Naive thymus-derived CD4-positive, alpha-beta T cell (primary cell): ENCODE measurements around the gene TSPAN8. TPM values are rescaled to one million over a fixed set of nuclear protein-coding genes. Genes with fewer than 3 reads are reported as not detected.

Experiments
- ATAC-seq: fragments of 150-1000 bp; cut with Tn5 transposase; 2 replicates; pipeline ENCODE4 v1.10.0; 2021; ENCODE audit warnings: mild to moderate bottlenecking, moderate library complexity
- CTCF ChIA-PET: fragments of 350-600 bp; sonication (Branson Sonifier 250); formaldehyde crosslinking; loops from one replicate; lab custom pipeline; 2021; ENCODE audit warnings: antibody characterized with exemption; lab: Charles Lee
- POLR2A ChIA-PET: fragments of 350-600 bp; sonication (Branson Sonifier 250); formaldehyde crosslinking; loops from one replicate; lab custom pipeline; 2021; ENCODE audit warnings: antibody characterized with exemption, inconsistent platforms; lab: Charles Lee
- DNase-seq, 9 donors: peaks; one replicate each; pipeline versions ENCODE4 v3.0.0 to v3.0.0-alpha.2; 2020 to 2022; ENCODE audit warnings: mixed read lengths in 1 of 9
- H3K27ac ChIP-seq: one replicate; pipeline ENCODE4 v1.7.0; 2013; ENCODE audit warnings: mild to moderate bottlenecking, low read depth, low read length, moderate library complexity
- H3K27me3 ChIP-seq, 2 donors: one replicate each; pipeline ENCODE4 v1.7.0; 2013; ENCODE audit warnings: low read length in 2 of 2, mild to moderate bottlenecking in 2 of 2, moderate library complexity in 2 of 2; ENCODE audit not compliant: control insufficient read depth in 2 of 2, insufficient read depth in 2 of 2
- H3K36me3 ChIP-seq, 3 experiments: 1 replicate in 2 of 3; 2 replicates in 1 of 3; pipeline ENCODE4 v1.7.0; 2013; ENCODE audit warnings: low read length in 3 of 3, mild to moderate bottlenecking in 3 of 3, moderate library complexity in 1 of 3; ENCODE audit not compliant: insufficient read depth in 3 of 3, control insufficient read depth in 2 of 3
- H3K4me1 ChIP-seq, 2 donors: one replicate each; pipeline ENCODE4 v1.7.0; 2013; ENCODE audit warnings: low read length in 2 of 2, mild to moderate bottlenecking in 2 of 2, moderate library complexity in 1 of 2; ENCODE audit not compliant: control insufficient read depth in 2 of 2, insufficient read depth in 2 of 2
- H3K4me3 ChIP-seq: 2 replicates; pipeline ENCODE4 v1.7.0; 2013; ENCODE audit warnings: mild to moderate bottlenecking, low read length
- H3K9me3 ChIP-seq, 3 experiments: 1 replicate in 2 of 3; 2 replicates in 1 of 3; pipeline ENCODE4 v1.7.0; 2013; ENCODE audit warnings: low read length in 3 of 3; ENCODE audit not compliant: control insufficient read depth in 2 of 3
- H3K27ac Mint-ChIP-seq, 9 donors: one replicate each; pipeline ENCODE4 v1.8.0; 2020 to 2022; ENCODE audit warnings: mixed read lengths in 9 of 9, mild to moderate bottlenecking in 8 of 9, moderate library complexity in 5 of 9, inconsistent platforms in 2 of 9
- H3K27me3 Mint-ChIP-seq, 5 donors: one replicate each; pipeline ENCODE4 v1.8.0; 2021 to 2022; ENCODE audit warnings: mixed read lengths in 5 of 5, mild to moderate bottlenecking in 1 of 5
- H3K36me3 Mint-ChIP-seq, 5 donors: one replicate each; pipeline ENCODE4 v1.8.0; 2020 to 2022; ENCODE audit warnings: mixed read lengths in 5 of 5, mild to moderate bottlenecking in 3 of 5, inconsistent platforms in 1 of 5
- H3K4me1 Mint-ChIP-seq, 7 donors: one replicate each; pipeline ENCODE4 v1.8.0; 2020 to 2022; ENCODE audit warnings: mixed read lengths in 7 of 7, mild to moderate bottlenecking in 3 of 7, inconsistent platforms in 1 of 7
- H3K4me3 Mint-ChIP-seq, 10 donors: one replicate each; pipeline ENCODE4 v1.8.0; 2020 to 2022; ENCODE audit warnings: mild to moderate bottlenecking in 10 of 10, mixed read lengths in 10 of 10, moderate library complexity in 6 of 10, inconsistent platforms in 2 of 10
- H3K9me3 Mint-ChIP-seq, 11 donors: one replicate each; pipeline ENCODE4 v1.8.0; 2020 to 2022; ENCODE audit warnings: mixed read lengths in 11 of 11, mild to moderate bottlenecking in 4 of 11, inconsistent platforms in 1 of 11, moderate library complexity in 1 of 11
- intact Hi-C, 2 donors: fragments of 100-400 bp; cut with micrococcal nuclease; formaldehyde crosslinking; loops; one replicate each; pipeline ENCODE4 v1.15.1; 2023
- polyA plus RNA-seq, 2 donors: library from polyadenylated mRNA; unstranded; fragments of 300-500 nt; fragmentation: Illumina TruSeq; gene quantifications; one replicate each; pipeline ENCODE4 v1.2.3, GENCODE V29; 2021
- total RNA-seq, 6 experiments: library from RNA in 5 of 6; stranded (reverse) in 5 of 6; gene quantifications; 1 replicate in 5 of 6; 2 replicates in 1 of 6; pipeline ENCODE4 v1.2.3 and lab custom pipeline; 2021 to 2026

Gene TSPAN8
- total and polyA plus RNA-seq, 7 experiments from 2014 or later: not detected

DNA sequence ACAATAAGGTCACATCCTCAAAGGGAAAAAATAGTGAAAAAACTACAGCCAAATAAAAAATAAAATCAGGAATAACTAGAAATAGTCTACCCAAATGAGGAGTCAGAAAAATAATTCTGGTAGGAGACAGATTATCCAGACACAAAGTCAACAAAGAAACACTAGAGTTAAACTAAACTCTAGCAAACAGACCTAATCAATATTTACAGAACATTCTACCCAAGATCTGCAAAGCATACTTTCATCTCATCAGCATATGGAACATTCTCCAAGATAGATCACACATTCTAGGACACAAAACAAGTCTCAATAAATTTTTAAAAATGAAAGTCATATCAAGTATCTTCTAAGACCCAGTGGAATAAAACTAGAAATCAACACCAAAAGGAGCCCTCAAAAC is 20.4 kb upstream of the TSPAN8 start:
- ChIA-PET CTCF (no interaction called here), POLR2A (no interaction called here)
- H3K4me3 Mint-ChIP-seq: no peak overlapping the region
- H3K36me3 ChIP-seq: no peaks in the 10 kb centered on the region
- ATAC-seq (no peak), DNase-seq (no peak)
- H3K36me3 Mint-ChIP-seq: peaks cover 0 to 4% (median 0%) of the 10 kb centered on the region in 5 donors
- H3K9me3 Mint-ChIP-seq: peaks cover 0 to 9% (median 2%) of the 10 kb centered on the region in 11 donors
- no peaks in the 10 kb centered on the region for H3K27me3 ChIP-seq
- no peaks in the 10 kb centered on the region for H3K4me1 ChIP-seq
- intact Hi-C loops: no loop called here
- no peak overlapping the region for H3K27ac ChIP-seq
- H3K4me3 ChIP-seq: no peak overlapping the region
- no peak overlapping the region for H3K27ac Mint-ChIP-seq
- H3K27me3 Mint-ChIP-seq: peaks cover 0 to 8% (median 5%) of the 10 kb centered on the region in 5 donors
- H3K4me1 Mint-ChIP-seq: peaks cover 0 to 2% (median 0%) of the 10 kb centered on the region in 7 donors
- no peaks in the 10 kb centered on the region for H3K9me3 ChIP-seq

DNA sequence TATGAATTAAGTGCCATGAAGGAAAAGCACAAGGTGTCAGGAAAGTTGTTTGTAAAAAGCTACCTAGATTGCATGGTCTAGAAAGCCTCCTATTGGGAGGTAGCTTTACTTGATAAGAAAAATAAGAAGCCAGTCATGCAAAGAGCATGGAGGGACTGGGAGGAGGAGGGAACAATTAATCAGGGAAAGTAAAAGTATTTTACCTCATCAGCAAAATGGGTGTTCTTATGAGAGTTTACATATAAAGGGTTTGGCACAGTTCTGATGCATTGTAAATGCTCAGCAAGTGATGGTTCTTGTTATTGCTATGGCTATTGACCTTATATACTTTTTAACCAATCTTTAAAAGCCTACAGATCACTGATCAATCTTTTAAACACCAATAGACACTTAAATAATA is 17.0 kb upstream of the TSPAN8 start:
- Histone ChIP-seq H3K4me3 (no peak overlapping the region), H3K36me3 (no peaks in the 10 kb centered on the region), H3K9me3 (no peaks in the 10 kb centered on the region), H3K27ac (no peak overlapping the region), H3K27me3 (no peaks in the 10 kb centered on the region), H3K4me1 (no peaks in the 10 kb centered on the region)
- no peak for ATAC-seq
- intact Hi-C loops: no loop called here
- DNase-seq: no peak
- Mint-ChIP-seq H3K27me3 (peaks cover 0 to 8% (median 5%) of the 10 kb centered on the region in 5 donors), H3K36me3 (peaks cover 0 to 4% (median 0%) of the 10 kb centered on the region in 5 donors), H3K4me3 (no peak overlapping the region), H3K9me3 (peaks cover 0 to 5% (median 0%) of the 10 kb centered on the region in 11 donors), H3K27ac (no peak overlapping the region), H3K4me1 (peaks cover 0 to 2% (median 0%) of the 10 kb centered on the region in 7 donors)
- ChIA-PET POLR2A (no interaction called here), CTCF (interaction anchor here (0.6 kb wide), 1 partner anchor 975 kb away, joined by 6 read pairs; no protein-coding TSS in a partner anchor)

DNA sequence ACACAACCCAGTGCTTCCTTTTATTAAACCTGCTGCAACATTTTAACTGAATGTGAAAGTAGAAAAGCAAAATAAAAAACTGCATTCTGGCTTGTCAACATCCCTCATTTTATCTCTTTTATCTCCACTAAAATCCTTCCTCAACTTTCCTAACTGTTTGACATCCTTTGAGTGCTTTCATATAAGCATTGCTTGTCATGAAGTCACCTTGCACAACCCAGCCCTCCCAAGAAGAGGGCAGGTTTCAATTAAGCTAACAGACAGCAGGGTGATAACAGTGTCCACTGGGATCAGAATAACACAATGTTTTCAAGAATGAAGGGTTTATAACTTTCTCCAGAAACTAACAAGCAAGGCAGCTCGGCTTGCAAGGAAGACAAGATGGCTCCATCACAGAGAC is 16.3 kb upstream of the TSPAN8 start:
- POLR2A ChIA-PET: no interaction called here
- Mint-ChIP-seq H3K4me1 (peaks cover 0 to 2% (median 0%) of the 10 kb centered on the region in 7 donors), H3K36me3 (peaks cover 0 to 4% (median 0%) of the 10 kb centered on the region in 5 donors), H3K4me3 (no peak overlapping the region), H3K27me3 (peaks cover 0 to 8% (median 5%) of the 10 kb centered on the region in 5 donors), H3K9me3 (peaks cover 0 to 5% (median 1%) of the 10 kb centered on the region in 11 donors), H3K27ac (no peak overlapping the region)
- Histone ChIP-seq H3K27ac (no peak overlapping the region), H3K4me3 (no peak overlapping the region), H3K36me3 (no peaks in the 10 kb centered on the region), H3K27me3 (no peaks in the 10 kb centered on the region), H3K4me1 (no peaks in the 10 kb centered on the region), H3K9me3 (no peaks in the 10 kb centered on the region)
- DNase-seq (no peak), ATAC-seq (no peak)
- intact Hi-C loops: no loop called here
- CTCF ChIA-PET: no interaction called here

DNA sequence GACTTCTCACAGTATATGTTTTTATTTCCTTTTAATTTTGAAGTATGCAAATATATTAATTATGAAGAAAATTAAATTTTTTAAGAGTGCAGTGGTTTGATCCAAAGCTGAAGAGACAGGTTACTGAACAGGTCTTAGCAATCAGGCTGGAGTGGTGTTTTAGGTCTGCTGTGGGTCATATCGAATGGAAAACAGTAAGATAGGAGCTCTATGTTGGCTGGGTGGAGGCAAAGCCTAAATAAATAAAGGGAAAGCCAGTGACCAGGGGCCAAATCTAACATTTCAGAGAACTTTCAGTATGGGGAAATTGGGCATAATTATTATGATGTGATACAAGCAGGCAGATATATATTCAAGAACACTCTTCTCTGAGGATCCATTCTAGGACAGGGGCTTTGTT is 12.7 kb upstream of the TSPAN8 start:
- Mint-ChIP-seq H3K27ac (no peak overlapping the region), H3K36me3 (peaks cover 0 to 6% (median 0%) of the 10 kb centered on the region in 5 donors), H3K4me1 (peaks cover 0 to 2% (median 0%) of the 10 kb centered on the region in 7 donors), H3K4me3 (no peak overlapping the region), H3K27me3 (no peaks in the 10 kb centered on the region), H3K9me3 (peaks cover 0 to 19% (median 9%) of the 10 kb centered on the region in 11 donors)
- ATAC-seq (no peak), DNase-seq (no peak)
- no peak overlapping the region for H3K4me3 ChIP-seq
- ChIA-PET POLR2A (no interaction called here), CTCF (no interaction called here)
- H3K4me1 ChIP-seq: no peaks in the 10 kb centered on the region
- no peaks in the 10 kb centered on the region for H3K36me3 ChIP-seq
- H3K27me3 ChIP-seq: no peaks in the 10 kb centered on the region
- no peaks in the 10 kb centered on the region for H3K9me3 ChIP-seq
- intact Hi-C loops: no loop called here
- no peak overlapping the region for H3K27ac ChIP-seq

DNA sequence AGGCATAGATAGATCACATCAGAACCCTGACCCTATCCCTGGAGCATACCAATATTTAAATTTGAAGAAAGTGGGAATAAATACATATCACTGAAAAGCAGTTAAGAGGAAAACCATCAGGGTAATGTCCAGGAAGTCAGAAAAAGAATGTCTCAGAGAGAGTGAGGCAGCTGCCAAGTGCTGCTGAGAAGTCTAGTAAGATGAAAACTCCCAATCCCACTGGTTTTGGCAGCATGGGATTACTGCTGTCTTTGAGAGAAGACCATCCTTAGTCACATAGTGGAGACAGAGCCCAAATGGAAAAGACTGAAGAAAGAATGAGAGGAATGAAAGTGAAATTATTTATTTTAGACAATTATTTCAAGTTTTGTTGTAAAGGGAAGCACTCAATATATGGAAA is 11.5 kb upstream of the TSPAN8 start:
- Mint-ChIP-seq H3K4me1 (peaks cover 0 to 2% (median 0%) of the 10 kb centered on the region in 7 donors), H3K27me3 (no peaks in the 10 kb centered on the region), H3K4me3 (no peak overlapping the region), H3K9me3 (peaks cover 1 to 19% (median 11%) of the 10 kb centered on the region in 11 donors), H3K27ac (no peak overlapping the region), H3K36me3 (peaks cover 0 to 6% (median 0%) of the 10 kb centered on the region in 5 donors)
- H3K27ac ChIP-seq: no peak overlapping the region
- ATAC-seq (no peak), DNase-seq (no peak)
- POLR2A ChIA-PET: no interaction called here
- H3K4me1 ChIP-seq: no peaks in the 10 kb centered on the region
- no peaks in the 10 kb centered on the region for H3K36me3 ChIP-seq
- CTCF ChIA-PET: no interaction called here
- H3K9me3 ChIP-seq: no peaks in the 10 kb centered on the region
- H3K4me3 ChIP-seq: no peak overlapping the region
- intact Hi-C loops: no loop called here
- no peaks in the 10 kb centered on the region for H3K27me3 ChIP-seq

DNA sequence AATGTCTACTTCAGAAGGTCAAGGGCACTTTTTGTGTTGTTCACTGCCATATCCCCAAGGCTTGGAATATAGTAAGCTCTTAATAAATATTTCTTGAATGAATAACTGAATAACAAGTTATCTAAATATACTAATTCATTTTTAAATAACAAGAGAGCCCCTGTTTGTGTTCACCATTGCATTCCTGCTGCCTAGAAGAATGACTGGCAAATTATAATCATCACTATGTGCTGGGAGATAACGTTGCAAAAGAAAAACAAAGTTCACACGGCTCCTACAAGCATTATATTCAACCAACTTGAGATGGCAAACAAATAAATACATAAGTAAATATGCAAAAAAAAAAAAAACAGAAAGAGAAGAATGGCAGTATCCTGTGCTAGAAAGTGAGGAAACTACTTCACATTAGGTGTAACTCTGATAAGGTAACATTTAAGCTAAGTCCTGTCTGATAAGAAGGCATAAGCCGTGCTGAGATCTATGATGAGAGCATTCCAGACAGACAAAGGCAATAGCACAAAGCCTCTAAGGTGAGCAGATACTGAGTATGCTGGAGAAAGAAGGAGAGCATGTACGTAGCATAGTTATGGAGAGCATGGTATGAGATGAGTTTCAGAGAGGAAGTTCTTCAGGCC is 9.2 kb upstream of the TSPAN8 start:
- Histone ChIP-seq H3K4me3 (no peak overlapping the region), H3K27ac (no peak overlapping the region), H3K36me3 (no peaks in the 10 kb centered on the region), H3K4me1 (no peaks in the 10 kb centered on the region), H3K9me3 (no peaks in the 10 kb centered on the region), H3K27me3 (no peaks in the 10 kb centered on the region)
- H3K27ac Mint-ChIP-seq: no peak overlapping the region
- no peak overlapping the region for H3K4me3 Mint-ChIP-seq
- peaks cover 0 to 6% (median 0%) of the 10 kb centered on the region in 5 donors for H3K36me3 Mint-ChIP-seq
- H3K4me1 Mint-ChIP-seq: no peaks in the 10 kb centered on the region
- CTCF ChIA-PET: no interaction called here
- H3K27me3 Mint-ChIP-seq: no peaks in the 10 kb centered on the region
- POLR2A ChIA-PET: no interaction called here
- peaks cover 1 to 19% (median 11%) of the 10 kb centered on the region in 11 donors for H3K9me3 Mint-ChIP-seq
- ATAC-seq (no peak), DNase-seq (no peak)
- intact Hi-C loops: no loop called here

DNA sequence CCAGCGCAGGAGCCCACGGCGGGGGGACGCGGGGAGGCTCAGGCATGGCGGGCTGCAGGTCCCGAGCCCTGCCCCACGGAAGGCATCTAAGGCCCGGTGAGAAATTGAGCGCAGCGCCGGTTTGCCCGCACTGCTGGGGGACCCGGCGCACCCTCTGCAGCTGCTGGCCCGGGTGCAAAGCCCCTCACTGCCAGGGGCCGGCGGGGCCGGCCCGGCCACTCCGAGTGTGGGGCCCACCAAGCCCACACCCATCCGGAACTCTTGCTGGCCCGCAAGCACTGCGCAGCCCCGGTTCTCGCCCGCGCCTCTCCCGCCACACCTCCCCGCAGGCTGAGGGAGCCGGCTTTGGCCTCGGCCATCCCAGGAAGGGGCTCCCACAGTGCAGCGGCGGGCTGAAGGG is 8.5 kb upstream of the TSPAN8 start:
- no peak overlapping the region for H3K27ac Mint-ChIP-seq
- Histone ChIP-seq H3K27me3 (no peaks in the 10 kb centered on the region), H3K27ac (no peak overlapping the region), H3K4me1 (no peaks in the 10 kb centered on the region), H3K36me3 (no peaks in the 10 kb centered on the region), H3K9me3 (no peaks in the 10 kb centered on the region), H3K4me3 (no peak overlapping the region)
- peaks cover 0 to 6% (median 0%) of the 10 kb centered on the region in 5 donors for H3K36me3 Mint-ChIP-seq
- peaks cover 0 to 19% (median 11%) of the 10 kb centered on the region in 11 donors for H3K9me3 Mint-ChIP-seq
- intact Hi-C loops: no loop called here
- no peaks in the 10 kb centered on the region for H3K27me3 Mint-ChIP-seq
- CTCF ChIA-PET: no interaction called here
- no peak overlapping the region for H3K4me3 Mint-ChIP-seq
- H3K4me1 Mint-ChIP-seq: no peaks in the 10 kb centered on the region
- DNase-seq (no peak), ATAC-seq (no peak)
- POLR2A ChIA-PET: no interaction called here
